GM19395 (cell line): ENCODE data around the gene UNC79.

Source experiments
- ATAC-seq: cut with Tn5 transposase; IDR thresholded peaks from one replicate; pipeline ENCODE4 v1.9.1; 2021; ENCODE audit warnings: mild to moderate bottlenecking, moderate library complexity; ENCODE audit not compliant: unreplicated experiment

The UNC79 gene

GRCh38 chr14:93705513-93706156, 274.9 kb downstream of the UNC79 start:
- no peak for ATAC-seq

GRCh38 chr14:93706360-93706955, 275.7 kb downstream of the UNC79 start:
- no peak for ATAC-seq

GRCh38 chr14:93707475-93707874, 276.7 kb downstream of the UNC79 start:
- ATAC-seq = no peak

GRCh38 chr14:93708311-93708734, 277.6 kb downstream of the UNC79 start:
- no peak for ATAC-seq

- no peak for ATAC-seq
These were observed 278.1 kb downstream of the UNC79 start for GRCh38 chr14:93708800-93709199.

GRCh38 chr14:93709249-93709648, 278.5 kb downstream of the UNC79 start:
- no peak for ATAC-seq

- ATAC-seq = no peak
These were observed 281.5 kb downstream of the UNC79 start for GRCh38 chr14:93712079-93712837.

GRCh38 chr14:93712838-93713724, 282.3 kb downstream of the UNC79 start:
- ATAC-seq = no peak

- no peak for ATAC-seq
These were observed 283.1 kb downstream of the UNC79 start for GRCh38 chr14:93713726-93714405.

GRCh38 chr14:93714605-93715004, 283.9 kb downstream of the UNC79 start:
- ATAC-seq = no peak

- ATAC-seq = no peak
These were observed 284.7 kb downstream of the UNC79 start for GRCh38 chr14:93715279-93715927.

GRCh38 chr14:93716002-93716745, 285.4 kb downstream of the UNC79 start:
- ATAC-seq = no peak

- ATAC-seq = no peak
These were observed 286.3 kb downstream of the UNC79 start for GRCh38 chr14:93716746-93717667.

GRCh38 chr14:93717668-93718320, 287.1 kb downstream of the UNC79 start:
- ATAC-seq = no peak

GRCh38 chr14:93719256-93719655, 288.5 kb downstream of the UNC79 start:
- ATAC-seq = no peak

GRCh38 chr14:93720076-93720815, 289.5 kb downstream of the UNC79 start:
- no peak for ATAC-seq

- no peak for ATAC-seq
These were observed 290.3 kb downstream of the UNC79 start for GRCh38 chr14:93720981-93721483.
